ENCODE measurements around the gene ABHD16A. TPM values are rescaled to one million over a fixed set of nuclear protein-coding genes. Genes with fewer than 3 reads are reported as not detected.

ABHD16A gene
- total and polyA plus RNA-seq, 3 experiments from 2014 or later = 37.0 to 45.5 (median 41.0) TPM

GRCh38 chr6:31642798-31643570, 60.1 kb downstream of the ABHD16A start:
- Mint-ChIP-seq H3K9me3 (no peaks in the 10 kb centered on the region), H3K36me3 (peaks cover 7 to 90% (median 17%) of the 10 kb centered on the region in 3 donors), H3K27me3 (no peaks in the 10 kb centered on the region), H3K4me3 (no peak overlapping the region), H3K27ac (peak overlapping the region in 2 of 8 donors; percentile 7 to 66), H3K4me1 (peaks cover 3 to 7% (median 5%) of the 10 kb centered on the region in 3 donors)
- CTCF ChIA-PET = interaction anchor here (2.2 kb wide), 1 partner anchor 44 kb away, joined by 9 read pairs; no protein-coding TSS in a partner anchor
- Histone ChIP-seq H3K36me3 (ENCODE audit: insufficient read depth, low read length) (peaks cover 79% of the 10 kb centered on the region), H3K27me3 (ENCODE audit: insufficient read depth, low read length, poor library complexity, severe bottlenecking) (no peaks in the 10 kb centered on the region), H3K27ac (ENCODE audit: low read depth, low read length) (no peak overlapping the region), H3K4me3 (ENCODE audit: low read length) (no peak overlapping the region), H3K9me3 (ENCODE audit: low read length) (no peaks in the 10 kb centered on the region), H3K4me1 (ENCODE audit: insufficient read depth, low read length) (no peaks in the 10 kb centered on the region)
- POLR2A ChIA-PET = interaction anchor here (1.1 kb wide), 1 partner anchor 172 kb away, joined by 3 read pairs; the partner anchor contains the start of gene HSPA1L
- DNase-seq = no peak

DNA sequence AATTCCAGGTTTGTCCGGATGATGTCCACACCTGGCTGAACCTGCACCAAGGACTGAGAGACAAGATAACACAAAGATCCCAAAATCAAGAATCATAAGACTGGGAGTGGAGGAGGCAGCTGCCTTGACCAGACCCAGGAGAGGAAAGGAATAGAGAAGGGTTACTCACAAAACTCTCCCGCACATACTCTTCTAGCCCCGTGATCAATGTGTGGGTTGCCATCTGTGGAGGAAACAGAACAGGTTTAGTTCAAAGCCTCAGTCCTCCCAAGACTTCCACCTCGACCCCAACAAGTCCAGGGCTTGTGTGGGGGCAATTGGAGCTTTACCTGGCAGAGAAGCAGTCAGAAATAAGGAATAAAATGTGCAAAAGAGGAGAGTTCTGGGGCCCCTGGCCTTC, 61.8 kb downstream of the ABHD16A start:
- Histone ChIP-seq H3K27me3 (ENCODE audit: insufficient read depth, low read length, poor library complexity, severe bottlenecking) (no peaks in the 10 kb centered on the region), H3K36me3 (ENCODE audit: insufficient read depth, low read length) (peaks cover 82% of the 10 kb centered on the region), H3K4me1 (ENCODE audit: insufficient read depth, low read length) (no peaks in the 10 kb centered on the region), H3K27ac (ENCODE audit: low read depth, low read length) (no peak overlapping the region), H3K4me3 (ENCODE audit: low read length) (no peak overlapping the region), H3K9me3 (ENCODE audit: low read length) (no peaks in the 10 kb centered on the region)
- Mint-ChIP-seq H3K36me3 (peaks cover 7 to 91% (median 14%) of the 10 kb centered on the region in 3 donors), H3K27ac (peak overlapping the region in 6 of 8 donors; percentile 12 to 89 (median 44)), H3K4me3 (no peak overlapping the region), H3K27me3 (no peaks in the 10 kb centered on the region), H3K4me1 (peaks cover 4 to 7% (median 5%) of the 10 kb centered on the region in 3 donors), H3K9me3 (no peaks in the 10 kb centered on the region)
- ChIA-PET POLR2A (no interaction called here), CTCF (no interaction called here)
- DNase-seq = no peak

- Mint-ChIP-seq H3K4me3 (no peak overlapping the region), H3K27me3 (no peaks in the 10 kb centered on the region), H3K9me3 (no peaks in the 10 kb centered on the region), H3K4me1 (peaks cover 3 to 6% (median 4%) of the 10 kb centered on the region in 3 donors), H3K27ac (peak overlapping the region in 1 of 8 donors; percentile 56), H3K36me3 (peaks cover 9 to 91% (median 14%) of the 10 kb centered on the region in 3 donors)
- H3K4me1 ChIP-seq (ENCODE audit: insufficient read depth, low read length) = no peaks in the 10 kb centered on the region
- POLR2A ChIA-PET = interaction anchor here (0.5 to 0.6 kb wide), 2 partner anchors 10 to 18 kb away, joined by 6 to 9 read pairs; no protein-coding TSS in a partner anchor
- H3K36me3 ChIP-seq (ENCODE audit: insufficient read depth, low read length) = peaks cover 82% of the 10 kb centered on the region
- H3K27me3 ChIP-seq (ENCODE audit: insufficient read depth, low read length, poor library complexity, severe bottlenecking) = no peaks in the 10 kb centered on the region
- no peak overlapping the region for H3K27ac ChIP-seq (ENCODE audit: low read depth, low read length)
- no peak for DNase-seq
- CTCF ChIA-PET = interaction anchor here (1.1 kb wide), 1 partner anchor 189 kb away, joined by 5 read pairs; no protein-coding TSS in a partner anchor
- H3K9me3 ChIP-seq (ENCODE audit: low read length) = no peaks in the 10 kb centered on the region
- no peak overlapping the region for H3K4me3 ChIP-seq (ENCODE audit: low read length)
These were observed 62.5 kb downstream of the ABHD16A start for GRCh38 chr6:31640612-31641011.

GRCh38 chr6:31639449-31639861, 63.7 kb downstream of the ABHD16A start:
- POLR2A ChIA-PET = interaction anchor here (1.4 kb wide), 1 partner anchor 12 kb away, joined by 6 read pairs; no protein-coding TSS in a partner anchor
- DNase-seq = no peak
- Histone ChIP-seq H3K4me1 (ENCODE audit: insufficient read depth, low read length) (no peaks in the 10 kb centered on the region), H3K27ac (ENCODE audit: low read depth, low read length) (no peak overlapping the region), H3K36me3 (ENCODE audit: insufficient read depth, low read length) (peaks cover 82% of the 10 kb centered on the region), H3K9me3 (ENCODE audit: low read length) (no peaks in the 10 kb centered on the region), H3K4me3 (ENCODE audit: low read length) (no peak overlapping the region), H3K27me3 (ENCODE audit: insufficient read depth, low read length, poor library complexity, severe bottlenecking) (no peaks in the 10 kb centered on the region)
- Mint-ChIP-seq H3K4me3 (no peak overlapping the region), H3K9me3 (no peaks in the 10 kb centered on the region), H3K27me3 (no peaks in the 10 kb centered on the region), H3K36me3 (peaks cover 3 to 91% (median 14%) of the 10 kb centered on the region in 3 donors), H3K27ac (peak overlapping the region in 4 of 8 donors; percentile 7 to 79 (median 39)), H3K4me1 (peaks cover 0 to 1% (median 0%) of the 10 kb centered on the region in 3 donors)
- CTCF ChIA-PET = interaction anchor here (1.1 kb wide), 1 partner anchor 191 kb away, joined by 5 read pairs; no protein-coding TSS in a partner anchor

GRCh38 chr6:31639043-31639442, 64.1 kb downstream of the ABHD16A start:
- Histone ChIP-seq H3K27me3 (ENCODE audit: insufficient read depth, low read length, poor library complexity, severe bottlenecking) (no peaks in the 10 kb centered on the region), H3K27ac (ENCODE audit: low read depth, low read length) (no peak overlapping the region), H3K4me1 (ENCODE audit: insufficient read depth, low read length) (no peaks in the 10 kb centered on the region), H3K9me3 (ENCODE audit: low read length) (no peaks in the 10 kb centered on the region), H3K4me3 (ENCODE audit: low read length) (no peak overlapping the region), H3K36me3 (ENCODE audit: insufficient read depth, low read length) (peaks cover 82% of the 10 kb centered on the region)
- no peak overlapping the region for H3K4me3 Mint-ChIP-seq
- ChIA-PET CTCF (no interaction called here), POLR2A (interaction anchor here (0.6 to 1.4 kb wide), 2 partner anchors 12 to 14 kb away, joined by 3 to 6 read pairs; no protein-coding TSS in a partner anchor)
- DNase-seq = no peak
- H3K36me3 Mint-ChIP-seq = peaks cover 3 to 91% (median 14%) of the 10 kb centered on the region in 3 donors
- H3K27ac Mint-ChIP-seq = peak overlapping the region in 2 of 8 donors; percentile 44 to 68
- H3K27me3 Mint-ChIP-seq = no peaks in the 10 kb centered on the region
- no peaks in the 10 kb centered on the region for H3K9me3 Mint-ChIP-seq
- peaks cover 0 to 1% (median 0%) of the 10 kb centered on the region in 3 donors for H3K4me1 Mint-ChIP-seq

Other genes with a start within 250 kb of the ABHD16A start
Only the 30 nearest of the 39 such genes appear.
- gene ATP6V1G2, start 156.7 kb downstream of the ABHD16A start, total RNA-seq = 1 to 10 TPM in 1 of 2 experiments, under 1 TPM in 1; 0.94 to 2.0 TPM
- 1.4 TPM for gene ATP6V1G2, start 156.7 kb downstream of the ABHD16A start, polyA plus RNA-seq
- gene NFKBIL1, start 155.7 kb downstream of the ABHD16A start, total RNA-seq = 10 to 100 TPM; 13.5 to 13.8 TPM
- 6.9 TPM for gene NFKBIL1, start 155.7 kb downstream of the ABHD16A start, polyA plus RNA-seq
- gene LTA, start 131.0 kb downstream of the ABHD16A start, total RNA-seq = 100 to 1,000 TPM; 839 to 854 TPM
- 23.3 TPM for gene LTA, start 131.0 kb downstream of the ABHD16A start, polyA plus RNA-seq
- 100 to 1,000 TPM; 207 to 215 TPM for gene TNF, start 127.8 kb downstream of the ABHD16A start, total RNA-seq
- gene TNF, start 127.8 kb downstream of the ABHD16A start, polyA plus RNA-seq = 7.9 TPM
- gene LTB, start 120.9 kb downstream of the ABHD16A start, total RNA-seq = 100 to 1,000 TPM; 196 to 206 TPM
- 1,182 TPM for gene LTB, start 120.9 kb downstream of the ABHD16A start, polyA plus RNA-seq
- 10 to 100 TPM; 22.0 to 22.4 TPM for gene LST1, start 117.0 kb downstream of the ABHD16A start, total RNA-seq
- gene LST1, start 117.0 kb downstream of the ABHD16A start, polyA plus RNA-seq = 49.6 TPM
- 10 to 100 TPM; 22.4 to 26.3 TPM for gene NCR3, start 110.3 kb downstream of the ABHD16A start, total RNA-seq
- gene NCR3, start 110.3 kb downstream of the ABHD16A start, polyA plus RNA-seq = 328 TPM
- 10 to 100 TPM; 35.6 TPM for gene AIF1, start 88.1 kb downstream of the ABHD16A start, total RNA-seq
- 33.2 TPM for gene AIF1, start 88.1 kb downstream of the ABHD16A start, polyA plus RNA-seq
- gene PRRC2A, start 82.6 kb downstream of the ABHD16A start, total RNA-seq = 100 to 1,000 TPM; 251 to 263 TPM
- 9.3 TPM for gene PRRC2A, start 82.6 kb downstream of the ABHD16A start, polyA plus RNA-seq
- gene BAG6, start 50.7 kb downstream of the ABHD16A start, total RNA-seq = 100 to 1,000 TPM; 258 to 261 TPM
- gene BAG6, start 50.7 kb downstream of the ABHD16A start, polyA plus RNA-seq = 23.1 TPM
- gene APOM, start 47.4 kb downstream of the ABHD16A start, total RNA-seq = 1 to 10 TPM; 2.4 to 3.3 TPM
- 4.3 TPM for gene APOM, start 47.4 kb downstream of the ABHD16A start, polyA plus RNA-seq
- 10 to 100 TPM; 19.5 to 20.0 TPM for gene C6orf47, start 42.5 kb downstream of the ABHD16A start, total RNA-seq
- gene C6orf47, start 42.5 kb downstream of the ABHD16A start, polyA plus RNA-seq = 37.0 TPM
- 10 to 100 TPM; 46.2 to 46.4 TPM for gene GPANK1, start 38.3 kb downstream of the ABHD16A start, total RNA-seq
- 19.6 TPM for gene GPANK1, start 38.3 kb downstream of the ABHD16A start, polyA plus RNA-seq
- gene CSNK2B, start 37.2 kb downstream of the ABHD16A start, total RNA-seq = 100 to 1,000 TPM; 323 to 334 TPM
- 265 TPM for gene CSNK2B, start 37.2 kb downstream of the ABHD16A start, polyA plus RNA-seq
- 10 to 100 TPM; 19.1 to 21.2 TPM for gene LY6G5B, start 33.3 kb downstream of the ABHD16A start, total RNA-seq
- 0.64 TPM for gene LY6G5B, start 33.3 kb downstream of the ABHD16A start, polyA plus RNA-seq
- gene LY6G5C, start 22.3 kb downstream of the ABHD16A start, total RNA-seq = 1 to 10 TPM; 3.5 to 4.5 TPM
- gene LY6G5C, start 22.3 kb downstream of the ABHD16A start, polyA plus RNA-seq = 10.3 TPM
- not detected for gene LY6G6F, start 3.5 kb upstream of the ABHD16A start, total RNA-seq
- gene LY6G6F, start 3.5 kb upstream of the ABHD16A start, polyA plus RNA-seq = not detected
- not detected for gene LY6G6D, start 12.0 kb upstream of the ABHD16A start, total RNA-seq
- gene LY6G6D, start 12.0 kb upstream of the ABHD16A start, polyA plus RNA-seq = not detected
- not detected for gene LY6G6C, start 18.4 kb upstream of the ABHD16A start, total RNA-seq
- not detected for gene LY6G6C, start 18.4 kb upstream of the ABHD16A start, polyA plus RNA-seq
- not detected for gene MPIG6B, start 20.0 kb upstream of the ABHD16A start, total RNA-seq
- 0.08 TPM for gene MPIG6B, start 20.0 kb upstream of the ABHD16A start, polyA plus RNA-seq
- 1 to 10 TPM; 4.1 to 4.9 TPM for gene DDAH2, start 26.0 kb upstream of the ABHD16A start, total RNA-seq
- gene DDAH2, start 26.0 kb upstream of the ABHD16A start, polyA plus RNA-seq = 26.3 TPM
- gene CLIC1, start 33.2 kb upstream of the ABHD16A start, total RNA-seq = 100 to 1,000 TPM; 377 TPM
- 657 TPM for gene CLIC1, start 33.2 kb upstream of the ABHD16A start, polyA plus RNA-seq
- 10 to 100 TPM; 36.4 to 39.8 TPM for gene MSH5, start 36.7 kb upstream of the ABHD16A start, total RNA-seq
- gene MSH5, start 36.7 kb upstream of the ABHD16A start, polyA plus RNA-seq = 2.0 TPM
- 1 to 10 TPM; 6.1 to 7.0 TPM for gene SAPCD1, start 59.3 kb upstream of the ABHD16A start, total RNA-seq
- not detected for gene SAPCD1, start 59.3 kb upstream of the ABHD16A start, polyA plus RNA-seq
- 1 to 10 TPM; 1.4 to 1.7 TPM for gene VWA7, start 74.0 kb upstream of the ABHD16A start, total RNA-seq
- gene VWA7, start 74.0 kb upstream of the ABHD16A start, polyA plus RNA-seq = 2.5 TPM
- gene VARS1, start 92.4 kb upstream of the ABHD16A start, total RNA-seq = 100 to 1,000 TPM; 179 to 180 TPM
- 47.5 TPM for gene VARS1, start 92.4 kb upstream of the ABHD16A start, polyA plus RNA-seq
- 100 to 1,000 TPM; 160 to 172 TPM for gene LSM2, start 103.6 kb upstream of the ABHD16A start, total RNA-seq
- 80.8 TPM for gene LSM2, start 103.6 kb upstream of the ABHD16A start, polyA plus RNA-seq
- gene HSPA1L, start 112.0 kb upstream of the ABHD16A start, total RNA-seq = 1 to 10 TPM; 3.5 to 3.8 TPM
- 3.0 TPM for gene HSPA1L, start 112.0 kb upstream of the ABHD16A start, polyA plus RNA-seq
- 10 to 100 TPM; 64.8 to 70.1 TPM for gene HSPA1A, start 112.2 kb upstream of the ABHD16A start, total RNA-seq
- gene HSPA1A, start 112.2 kb upstream of the ABHD16A start, polyA plus RNA-seq = 34.1 TPM
- 10 to 100 TPM; 80.9 to 81.4 TPM for gene HSPA1B, start 124.4 kb upstream of the ABHD16A start, total RNA-seq
- gene HSPA1B, start 124.4 kb upstream of the ABHD16A start, polyA plus RNA-seq = 5.0 TPM

All from CD8-positive, alpha-beta memory T cell (primary cell).